HG02840 (cell line): ENCODE data around the gene IL1F10.

ENCODE experiments used
- ATAC-seq: cut with Tn5 transposase; IDR thresholded peaks from one replicate; pipeline ENCODE4 v1.9.1; 2021; ENCODE audit warnings: mild to moderate bottlenecking, moderate library complexity, moderate number of reproducible peaks; ENCODE audit not compliant: unreplicated experiment, low FRiP score

Gene IL1F10

GRCh38 chr2:113058411-113058994, 9.3 kb upstream of the IL1F10 start:
- ATAC-seq, result no peak

GRCh38 chr2:113058998-113059960, 8.5 kb upstream of the IL1F10 start, which contains the start of gene IL36RN:
Gene IL36RN, plus strand, starts transcription at chr2:113059198. Its CDS starts 241 bp downstream, at chr2:113059439.
- no peak for ATAC-seq

- no peak for ATAC-seq
These were observed 7.4 kb upstream of the IL1F10 start for GRCh38 chr2:113060396-113060795.

- no peak for ATAC-seq
These were observed 7.0 kb upstream of the IL1F10 start for GRCh38 chr2:113060796-113061195.

- no peak for ATAC-seq
These were observed 6.5 kb upstream of the IL1F10 start for GRCh38 chr2:113061241-113061640.

GRCh38 chr2:113061896-113062770, 5.6 kb upstream of the IL1F10 start:
- ATAC-seq, result no peak

- ATAC-seq, result no peak
These were observed 3.5 kb upstream of the IL1F10 start for GRCh38 chr2:113064281-113064680.

- ATAC-seq, result no peak
These were observed 2.9 kb upstream of the IL1F10 start for GRCh38 chr2:113064898-113065297.

- ATAC-seq, result no peak
These were observed 479 bp downstream of the IL1F10 start for GRCh38 chr2:113068249-113068648.

GRCh38 chr2:113068706-113069485, 1.1 kb downstream of the IL1F10 start:
- ATAC-seq, result no peak

- ATAC-seq, result no peak
These were observed 2.2 kb downstream of the IL1F10 start for GRCh38 chr2:113069676-113070605.

- no peak for ATAC-seq
These were observed 2.8 kb downstream of the IL1F10 start for GRCh38 chr2:113070606-113070975.

- ATAC-seq, result no peak
These were observed 4.8 kb downstream of the IL1F10 start for GRCh38 chr2:113072584-113072983.

GRCh38 chr2:113073325-113073834, 5.6 kb downstream of the IL1F10 start:
- no peak for ATAC-seq

- ATAC-seq, result no peak
These were observed 7.3 kb downstream of the IL1F10 start for GRCh38 chr2:113075030-113075429.

GRCh38 chr2:113075600-113075999, 7.8 kb downstream of the IL1F10 start:
- no peak for ATAC-seq

GRCh38 chr2:113076954-113077669, 9.3 kb downstream of the IL1F10 start:
- no peak for ATAC-seq

GRCh38 chr2:113077921-113078320, 10.2 kb downstream of the IL1F10 start:
- ATAC-seq, result no peak
